PC-3 (cell line): ENCODE data around the gene SYDE1. TPM values are rescaled to one million over a fixed set of nuclear protein-coding genes. Genes with fewer than 3 reads are reported as not detected.

Source experiments
- ATAC-seq: fragments of 200-7000 bp; cut with Tn5 transposase; 2 replicates; pipeline ENCODE4 v1.9.1; 2020; ENCODE audit warnings: mild to moderate bottlenecking, moderate library complexity
- BruUV-seq: library from RNA; stranded (reverse); fragments of 400-500 nt; replicated peaks from 2 replicates; lab custom pipeline; 2021; lab: Mats Ljungman, UMichigan
- CTCF ChIA-PET: fragments of 300-600 bp; sonication (Branson Sonifier 250); formaldehyde crosslinking; loops from one replicate; lab custom pipeline; 2022; ENCODE audit warnings: antibody characterized with exemption; lab: Charles Lee
- POLR2A ChIA-PET: fragments of 300-600 bp; sonication (Branson Sonifier 250); formaldehyde crosslinking; loops from one replicate; lab custom pipeline; 2022; ENCODE audit warnings: antibody characterized with exemption; ENCODE audit not compliant: unreplicated experiment; lab: Charles Lee
- DNase-seq: peaks from one replicate; pipeline ENCODE4 v3.0.0-alpha.2; 2015
- H2AFZ ChIP-seq: fragments of 300-600 bp; sonication (generic); 2 replicates; pipeline ENCODE4 v1.6.0; 2016; ENCODE audit warnings: antibody characterized with exemption, low read length
- H3F3A ChIP-seq: fragments of 300-600 bp; sonication (generic); one replicate; pipeline ENCODE4 v1.6.0; 2017; ENCODE audit warnings: antibody characterized with exemption, low read length, control low read depth, mild to moderate bottlenecking; ENCODE audit not compliant: unreplicated experiment
- H3K27ac ChIP-seq: fragments of 300-600 bp; sonication (generic); 2 replicates; pipeline ENCODE4 v1.5.1; 2016; ENCODE audit warnings: mild to moderate bottlenecking, low read length
- H3K27me3 ChIP-seq: fragments of 300-600 bp; sonication (generic); 2 replicates; pipeline ENCODE4 v1.6.1; 2016; ENCODE audit warnings: low read length, mixed read lengths
- H3K36me3 ChIP-seq: fragments of 300-600 bp; sonication (generic); 2 replicates; pipeline ENCODE4 v1.6.1; 2016; ENCODE audit warnings: low read depth, mixed run types, low read length, mixed read lengths
- H3K4me1 ChIP-seq: fragments of 300-600 bp; sonication (generic); 2 replicates; pipeline ENCODE4 v1.5.1; 2016; ENCODE audit warnings: low read length; ENCODE audit not compliant: insufficient read depth
- H3K4me2 ChIP-seq: fragments of 300-600 bp; sonication (generic); 2 replicates; pipeline ENCODE4 v1.6.0; 2016; ENCODE audit warnings: low read length
- H3K4me3 ChIP-seq: fragments of 300-600 bp; sonication (generic); 2 replicates; pipeline ENCODE4 v1.5.1; 2016; ENCODE audit warnings: mild to moderate bottlenecking, low read length, mixed read lengths
- H3K79me2 ChIP-seq: fragments of 300-600 bp; sonication (generic); 2 replicates; pipeline ENCODE4 v1.6.1; 2017; ENCODE audit warnings: low read length, mixed read lengths
- H3K9ac ChIP-seq: fragments of 300-600 bp; sonication (generic); 2 replicates; pipeline ENCODE4 v1.6.0; 2016; ENCODE audit warnings: mild to moderate bottlenecking, low read length
- H3K9me2 ChIP-seq: fragments of 300-600 bp; sonication (generic); replicated peaks from 2 replicates; pipeline ENCODE4 v1.6.1; 2016; ENCODE audit warnings: mixed run types, low read length, mixed read lengths
- H3K9me3 ChIP-seq: fragments of 300-600 bp; sonication (generic); 2 replicates; pipeline ENCODE4 v1.6.1; 2016; ENCODE audit warnings: low read length, mixed read lengths
- H4K20me1 ChIP-seq: fragments of 300-600 bp; sonication (generic); 2 replicates; pipeline ENCODE4 v1.6.1; 2016; ENCODE audit warnings: low read length, mixed read lengths
- EZH2 ChIP-seq: fragments of 300-600 bp; sonication (generic); IDR thresholded peaks from one replicate; pipeline ENCODE4 v1.6.1; 2017; ENCODE audit warnings: antibody characterized with exemption, mild to moderate bottlenecking, low read length; ENCODE audit not compliant: unreplicated experiment
- EZH2phosphoT487 ChIP-seq: fragments of 300-600 bp; sonication (generic); IDR thresholded peaks from 2 replicates; pipeline ENCODE4 v1.6.1; 2018; ENCODE audit warnings: mild to moderate bottlenecking, antibody characterized with exemption, low read length, borderline replicate concordance
- intact Hi-C: fragments of 100-400 bp; cut with micrococcal nuclease; formaldehyde crosslinking; loops from 2 replicates; pipeline ENCODE4 v1.9.0; 2023
- total RNA-seq: library from RNA; depleted of rRNA; stranded (reverse); fragments of >200 nt; gene quantifications from 2 replicates; pipeline ENCODE4 v1.2.3, GENCODE V29; 2014
- TF ChIP-seq, protein P1 (sequence below): fragments of 300-600 bp; sonication (generic); conservative IDR thresholded peaks from 2 replicates; pipeline ENCODE4 v1.5.1; 2017; ENCODE audit warnings: antibody characterized with exemption, low read depth, mild to moderate bottlenecking, low read length

SYDE1 gene
- total RNA-seq, 1 experiment from 2014 or later, result 13.8 TPM

GRCh38 chr19:15112385-15112784 is 5.2 kb downstream of the SYDE1 start:
- intact Hi-C loops, result no loop called here
- Histone ChIP-seq H3K9me2 (no peaks in the 10 kb centered on the region), H3K27me3 (no peaks in the 10 kb centered on the region), H3F3A (no peaks in the 10 kb centered on the region), H3K9ac (no peak overlapping the region), H3K36me3 (peaks cover 19% of the 10 kb centered on the region; the same call in 1 of the 2 replicates), H3K79me2 (no peaks in the 10 kb centered on the region), H3K9me3 (no peaks in the 10 kb centered on the region), H4K20me1 (no peaks in the 10 kb centered on the region), H3K4me3 (no peak overlapping the region), H3K4me2 (no peak overlapping the region), H3K4me1 (peaks cover 5% of the 10 kb centered on the region), H2AFZ (no peak overlapping the region), H3K27ac (no peak overlapping the region)
- ChIA-PET POLR2A (no interaction called here), CTCF (interaction anchor here (0.6 kb wide), 2 partner anchors 87 to 151 kb away, joined by 4 to 5 read pairs; no protein-coding TSS in a partner anchor)
- DNase-seq, result peak; percentile 45
- TF ChIP-seq, protein P1, sequence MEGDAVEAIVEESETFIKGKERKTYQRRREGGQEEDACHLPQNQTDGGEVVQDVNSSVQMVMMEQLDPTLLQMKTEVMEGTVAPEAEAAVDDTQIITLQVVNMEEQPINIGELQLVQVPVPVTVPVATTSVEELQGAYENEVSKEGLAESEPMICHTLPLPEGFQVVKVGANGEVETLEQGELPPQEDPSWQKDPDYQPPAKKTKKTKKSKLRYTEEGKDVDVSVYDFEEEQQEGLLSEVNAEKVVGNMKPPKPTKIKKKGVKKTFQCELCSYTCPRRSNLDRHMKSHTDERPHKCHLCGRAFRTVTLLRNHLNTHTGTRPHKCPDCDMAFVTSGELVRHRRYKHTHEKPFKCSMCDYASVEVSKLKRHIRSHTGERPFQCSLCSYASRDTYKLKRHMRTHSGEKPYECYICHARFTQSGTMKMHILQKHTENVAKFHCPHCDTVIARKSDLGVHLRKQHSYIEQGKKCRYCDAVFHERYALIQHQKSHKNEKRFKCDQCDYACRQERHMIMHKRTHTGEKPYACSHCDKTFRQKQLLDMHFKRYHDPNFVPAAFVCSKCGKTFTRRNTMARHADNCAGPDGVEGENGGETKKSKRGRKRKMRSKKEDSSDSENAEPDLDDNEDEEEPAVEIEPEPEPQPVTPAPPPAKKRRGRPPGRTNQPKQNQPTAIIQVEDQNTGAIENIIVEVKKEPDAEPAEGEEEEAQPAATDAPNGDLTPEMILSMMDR, result peak; percentile 31; the same call in 1 of the 2 replicates
- TF ChIP-seq EZH2phosphoT487, result no peak
- ATAC-seq, result no peak
- no TSS peak for BruUV-seq

GRCh38 chr19:15113245-15114152 is 6.3 kb downstream of the SYDE1 start:
- intact Hi-C loops, result no loop called here
- BruUV-seq, result no TSS peak
- Histone ChIP-seq H3K27ac (no peak overlapping the region), H3K79me2 (no peaks in the 10 kb centered on the region), H2AFZ (no peak overlapping the region), H3K4me3 (no peak overlapping the region), H3K4me1 (no peaks in the 10 kb centered on the region), H3K36me3 (peaks cover 23% of the 10 kb centered on the region; the same call in 1 of the 2 replicates), H3F3A (no peaks in the 10 kb centered on the region), H3K9me2 (no peaks in the 10 kb centered on the region), H3K27me3 (no peaks in the 10 kb centered on the region), H3K9ac (no peak overlapping the region), H3K9me3 (no peaks in the 10 kb centered on the region), H3K4me2 (no peak overlapping the region), H4K20me1 (no peaks in the 10 kb centered on the region)
- ATAC-seq (no peak; the same call in 1 of the 2 replicates), DNase-seq (no peak)
- ChIA-PET CTCF (no interaction called here), POLR2A (no interaction called here)
- TF ChIP-seq EZH2, result no peak

DNA sequence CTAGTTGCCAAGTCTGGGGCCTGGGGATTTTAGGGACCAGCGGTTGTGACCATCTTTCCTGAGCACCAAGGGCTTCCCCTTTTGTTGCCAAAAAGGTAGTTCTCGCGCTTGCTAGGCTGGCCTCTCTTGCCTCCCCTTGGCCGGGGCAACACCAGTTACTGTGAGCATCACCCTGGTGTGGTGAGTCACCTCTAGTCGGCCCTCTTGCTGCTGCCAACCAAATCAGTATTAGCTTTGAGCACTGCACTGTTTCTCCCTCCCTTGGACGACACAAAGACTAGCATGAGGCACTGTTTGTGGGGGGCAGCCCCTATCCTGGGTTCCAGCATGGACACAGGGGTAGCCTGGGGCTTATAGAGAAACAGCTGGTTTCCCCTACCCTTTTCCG is 6.9 kb downstream of the SYDE1 start:
- no peaks in the 10 kb centered on the region for H3K4me1 ChIP-seq
- ATAC-seq (peak; percentile 68), DNase-seq (no peak)
- no peak overlapping the region for H2AFZ ChIP-seq
- H3F3A ChIP-seq, result no peaks in the 10 kb centered on the region
- no peak overlapping the region for H3K4me2 ChIP-seq
- ChIA-PET POLR2A (no interaction called here), CTCF (interaction anchor here (0.6 kb wide), 1 partner anchor 22 kb away, joined by 3 read pairs; no protein-coding TSS in a partner anchor)
- no peak overlapping the region for H3K4me3 ChIP-seq
- no peaks in the 10 kb centered on the region for H3K9me3 ChIP-seq
- no TSS peak for BruUV-seq
- no peaks in the 10 kb centered on the region for H3K27me3 ChIP-seq
- no peaks in the 10 kb centered on the region for H3K9me2 ChIP-seq
- no peaks in the 10 kb centered on the region for H3K79me2 ChIP-seq
- H3K9ac ChIP-seq, result no peak overlapping the region
- peaks cover 30% of the 10 kb centered on the region; the same call in 1 of the 2 replicates for H3K36me3 ChIP-seq
- intact Hi-C loops, result no loop called here
- H4K20me1 ChIP-seq, result no peaks in the 10 kb centered on the region
- H3K27ac ChIP-seq, result no peak overlapping the region
- TF ChIP-seq EZH2phosphoT487 (no peak), EZH2 (no peak)
- TF ChIP-seq, protein P1, result no peak
